Activated CD4-positive, alpha-beta T cell treated with anti-CD3 and anti-CD28 coated beads, Interleukin-2, amount 50 U/mL, for 24 hours (primary cell): ENCODE data around the gene F8A3.
"Not testable (repeated sequence)": the region's sequence is repeated elsewhere in the genome, so short reads cannot be mapped to it uniquely, and the experiment has no call there.

Experiments used
- DNase-seq, 2 donors: peaks; one replicate each; pipeline ENCODE4 v3.0.0-alpha.2; 2020; ENCODE audit warnings: low read depth in 1 of 2, low spot score in 1 of 2

F8A3 gene

DNA sequence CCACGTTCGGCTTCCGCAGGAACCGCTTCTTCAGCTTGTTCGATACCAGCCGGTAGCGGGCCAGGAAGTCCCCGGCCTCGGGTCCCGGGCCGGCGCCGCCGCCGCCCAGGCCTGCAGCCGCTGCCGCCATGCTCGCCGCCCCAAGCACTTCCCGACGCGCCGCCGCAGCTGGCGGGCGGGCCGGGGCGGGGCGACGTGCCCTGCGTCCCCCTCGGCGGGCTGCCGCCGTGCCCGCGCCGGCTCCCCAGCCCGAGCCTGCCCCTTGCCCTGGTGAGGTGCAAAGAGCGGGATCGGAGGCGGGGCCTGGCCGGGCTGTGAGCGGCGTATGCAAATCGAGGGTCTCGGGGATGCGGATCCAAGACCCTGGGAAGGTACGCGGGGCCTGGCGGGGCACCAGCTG, at the start of gene F8A3:
F8A3 (minus strand) TSS at position 150 of the 400 bp plus-strand sequence; CDS start at position 130, 20 bp downstream.
- not testable (repeated sequence) for DNase-seq

- no peak for DNase-seq
These were observed 46.9 kb upstream of the F8A3 start for GRCh38 chrX:155505296-155505695.

- not testable (repeated sequence) for DNase-seq
These were observed 36.7 kb upstream of the F8A3 start for GRCh38 chrX:155495134-155495533.

DNA sequence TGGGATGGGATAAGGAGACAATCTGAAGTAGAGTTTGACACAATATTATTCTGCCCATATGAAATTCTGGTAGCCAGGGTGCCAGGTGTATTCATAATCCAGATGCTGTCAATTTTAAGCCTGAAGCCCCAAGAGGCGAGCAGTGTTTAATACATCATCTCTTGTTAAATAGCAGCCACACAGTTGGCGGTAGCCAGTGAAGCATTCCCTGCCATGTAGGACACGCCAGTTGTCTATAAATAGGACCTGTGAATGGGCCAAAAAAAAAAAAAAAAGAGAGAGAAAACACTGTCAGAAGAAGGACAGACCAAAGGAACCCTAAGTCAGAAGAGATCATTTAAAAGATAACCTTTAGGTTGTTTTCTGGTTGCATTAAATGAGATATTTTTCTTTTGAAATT, 33.0 kb upstream of the F8A3 start:
- DNase-seq: not testable (repeated sequence)

DNA sequence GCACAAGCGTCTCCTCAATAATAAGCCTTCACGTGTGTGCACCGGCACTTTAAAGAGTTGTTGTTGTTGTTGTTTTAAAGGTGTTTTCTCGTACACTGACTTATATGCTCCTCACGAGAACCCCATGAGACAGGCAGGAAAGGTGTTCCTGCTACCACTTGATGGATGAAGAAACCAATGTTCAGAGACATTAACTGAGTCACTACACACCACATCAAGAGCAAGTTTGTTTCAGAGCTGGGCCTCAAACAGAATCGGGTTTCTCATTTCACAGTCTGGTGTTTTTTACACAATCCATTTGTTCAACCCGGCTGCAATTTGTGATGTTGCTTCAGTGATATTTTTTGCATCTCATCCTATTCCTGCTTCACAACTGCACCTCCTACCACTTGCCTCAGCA, 18.7 kb upstream of the F8A3 start:
- DNase-seq: not testable (repeated sequence)

- DNase-seq: not testable (repeated sequence)
These were observed 8.0 kb upstream of the F8A3 start for GRCh38 chrX:155466269-155466938.

- not testable (repeated sequence) for DNase-seq
These were observed 2.1 kb upstream of the F8A3 start for GRCh38 chrX:155460501-155460900.

DNA sequence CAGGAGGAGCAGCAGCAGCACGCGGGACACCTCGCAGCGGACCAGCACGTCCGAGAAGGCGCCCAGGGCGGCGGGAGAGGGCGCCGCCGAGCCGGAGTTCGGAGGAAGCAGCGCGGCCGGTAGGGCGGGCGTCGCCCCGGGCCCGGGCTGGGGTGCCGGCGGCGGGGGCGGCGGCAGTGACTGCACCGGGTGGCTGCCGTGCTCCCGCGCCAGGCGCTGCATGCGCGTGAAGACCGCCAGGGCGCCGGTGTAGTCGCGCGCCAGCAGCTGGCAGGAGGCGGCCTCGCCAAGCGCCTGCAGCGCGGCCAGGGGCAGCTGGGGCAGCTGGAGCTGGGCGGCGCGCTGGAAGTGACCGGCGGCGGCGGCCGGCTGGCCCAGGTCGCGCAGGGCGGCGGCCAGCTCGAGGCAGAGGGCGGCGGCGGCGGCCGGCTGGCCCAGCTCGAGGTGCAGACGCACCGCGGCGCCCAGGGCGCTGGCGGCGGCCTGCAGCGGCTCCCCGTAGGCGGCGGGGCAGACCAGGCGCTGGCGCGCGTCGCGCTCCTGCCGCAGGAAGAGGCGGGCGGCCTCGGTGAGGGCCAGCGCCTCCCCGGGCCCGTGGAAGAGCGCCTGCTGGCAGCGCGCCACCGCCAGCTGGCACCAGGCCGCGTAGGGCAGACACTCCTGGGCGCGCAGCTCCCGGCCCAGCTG, 516 bp downstream of the F8A3 start:
- DNase-seq: not testable (repeated sequence)

- no peak for DNase-seq
These were observed 17.3 kb downstream of the F8A3 start for GRCh38 chrX:155441097-155441496.

- no peak for DNase-seq
These were observed 22.7 kb downstream of the F8A3 start for GRCh38 chrX:155435744-155436112.

DNA sequence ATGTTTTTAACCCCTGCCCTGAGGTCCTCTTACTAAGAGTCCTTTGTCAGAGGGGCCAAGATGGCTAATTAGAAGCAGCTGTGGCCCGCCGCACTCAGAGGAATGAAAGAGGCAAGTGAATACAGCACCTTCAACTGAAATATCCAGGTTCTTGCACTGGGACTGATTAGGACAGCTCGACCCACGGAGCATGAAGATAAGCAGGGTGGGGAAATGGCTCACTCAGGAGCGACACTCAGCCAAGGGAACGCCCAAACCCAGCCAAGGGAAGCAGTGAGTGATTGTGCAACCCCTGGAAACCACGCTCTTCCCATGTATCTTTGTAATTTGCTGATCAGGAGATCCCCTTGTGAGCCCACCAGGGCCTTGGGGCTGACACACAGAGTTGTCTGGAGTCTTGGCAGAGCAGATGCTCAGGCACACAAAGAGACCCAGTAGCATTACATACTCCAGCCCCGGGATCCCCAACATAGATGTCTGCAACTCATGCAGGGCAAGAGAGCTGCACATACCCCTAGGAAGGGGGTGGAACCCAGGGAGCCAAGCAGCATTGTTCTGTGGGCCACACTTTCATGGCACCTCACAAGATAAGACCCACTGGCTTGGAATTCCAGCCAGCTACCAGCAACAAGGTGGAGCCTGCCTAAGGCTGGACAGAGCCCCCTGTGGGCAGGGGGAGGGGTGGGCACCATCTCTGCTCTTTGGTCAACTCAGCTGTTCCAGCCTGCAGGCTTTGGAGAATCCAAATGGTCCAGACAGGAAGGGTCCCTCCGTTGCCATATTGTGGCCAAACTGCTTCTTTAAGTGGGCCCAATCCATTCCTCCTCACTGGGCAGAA, 23.3 kb downstream of the F8A3 start:
- DNase-seq: no peak

- no peak for DNase-seq
These were observed 40.7 kb downstream of the F8A3 start for GRCh38 chrX:155417769-155418168.
